Neuronal stem cell (in vitro differentiated cells): ENCODE measurements around the gene SMARCD2.
"Not testable (repeated sequence)": the region's sequence is repeated elsewhere in the genome, so short reads cannot be mapped to it uniquely, and the experiment has no call there.

Experiments
- DNase-seq: peaks from one replicate; pipeline ENCODE4 v3.0.0-alpha.2; 2013; ENCODE audit warnings: low spot score
- H2AFZ ChIP-seq: one replicate; pipeline ENCODE4 v1.6.1; 2013; ENCODE audit warnings: mild to moderate bottlenecking, low read length, inconsistent platforms
- H2AK5ac ChIP-seq: 2 replicates; pipeline ENCODE4 v1.6.1; 2013; ENCODE audit warnings: low read depth, mild to moderate bottlenecking, inconsistent platforms, low read length, moderate library complexity, mixed read lengths
- H2BK120ac ChIP-seq: 2 replicates; pipeline ENCODE4 v1.6.1; 2013; ENCODE audit warnings: low read depth, mild to moderate bottlenecking, inconsistent platforms, low read length, moderate library complexity, mixed read lengths
- H2BK12ac ChIP-seq: one replicate; pipeline ENCODE4 v1.6.1; 2013; ENCODE audit warnings: low read length, inconsistent platforms
- H2BK15ac ChIP-seq: 2 replicates; pipeline ENCODE4 v1.6.1; 2013; ENCODE audit warnings: mild to moderate bottlenecking, low read length, inconsistent platforms, mixed read lengths
- H2BK5ac ChIP-seq: one replicate; pipeline ENCODE4 v1.6.1; 2013; ENCODE audit warnings: inconsistent platforms, mild to moderate bottlenecking, low read length, moderate library complexity
- H3K14ac ChIP-seq: one replicate; pipeline ENCODE4 v1.6.1; 2013; ENCODE audit warnings: low read length, inconsistent platforms
- H3K18ac ChIP-seq: 2 replicates; pipeline ENCODE4 v1.6.1; 2013; ENCODE audit warnings: low read length, inconsistent platforms
- H3K23ac ChIP-seq: 2 replicates; pipeline ENCODE4 v1.6.1; 2013; ENCODE audit warnings: low read depth, mild to moderate bottlenecking, mixed read lengths, low read length, inconsistent platforms; ENCODE audit not compliant: poor library complexity
- H3K27ac ChIP-seq: replicated peaks from 3 replicates; pipeline ENCODE4 v1.5.1; 2013; ENCODE audit warnings: low read length, inconsistent platforms
- H3K27me3 ChIP-seq, 3 experiments: 2 replicates each; pipeline ENCODE4 v1.6.1; 2013; ENCODE audit warnings: low read length in 3 of 3, mild to moderate bottlenecking in 2 of 3, inconsistent platforms in 1 of 3, low read depth in 1 of 3, mixed read lengths in 1 of 3, moderate library complexity in 1 of 3; ENCODE audit not compliant: control insufficient read depth in 3 of 3, insufficient read depth in 3 of 3
- H3K36me3 ChIP-seq, 2 donors: replicated peaks in 1 of 2; 2 replicates each; pipeline ENCODE4 v1.6.1; 2013; ENCODE audit warnings: low read length in 2 of 2; ENCODE audit not compliant: control insufficient read depth in 2 of 2, insufficient read depth in 2 of 2
- H3K4ac ChIP-seq: 2 replicates; pipeline ENCODE4 v1.6.1; 2013; ENCODE audit warnings: inconsistent platforms, mild to moderate bottlenecking, low read length, moderate library complexity
- H3K4me1 ChIP-seq, 2 donors: 1 replicate in 1 of 2; 2 replicates in 1 of 2; pipeline ENCODE4 v1.6.1; 2013; ENCODE audit warnings: low read length in 2 of 2, low read depth in 1 of 2; ENCODE audit not compliant: control insufficient read depth in 2 of 2, insufficient read depth in 1 of 2
- H3K4me2 ChIP-seq: one replicate; pipeline ENCODE4 v1.6.1; 2013; ENCODE audit warnings: mild to moderate bottlenecking, low read length, inconsistent platforms; ENCODE audit not compliant: insufficient read depth, poor library complexity, severe bottlenecking
- H3K4me3 ChIP-seq, 2 donors: 2 replicates each; pipeline ENCODE4 v1.5.1; 2013; ENCODE audit warnings: low read length in 2 of 2, mild to moderate bottlenecking in 2 of 2, inconsistent platforms in 1 of 2, moderate library complexity in 1 of 2
- H3K79me1 ChIP-seq: one replicate; pipeline ENCODE4 v1.6.1; 2013; ENCODE audit warnings: low read depth, mild to moderate bottlenecking, inconsistent platforms, low read length, moderate library complexity
- H3K9ac ChIP-seq: one replicate; pipeline ENCODE4 v1.6.1; 2013; ENCODE audit warnings: mild to moderate bottlenecking, low read depth, low read length, inconsistent platforms; ENCODE audit not compliant: poor library complexity
- H3K9me3 ChIP-seq, 2 donors: replicated peaks in 1 of 2; 2 replicates each; pipeline versions ENCODE3 to v1.6.1; 2013; ENCODE audit warnings: low read length in 2 of 2, mild to moderate bottlenecking in 2 of 2, inconsistent platforms in 1 of 2, low read depth in 1 of 2, mixed read lengths in 1 of 2, moderate library complexity in 1 of 2; ENCODE audit not compliant: control insufficient read depth in 2 of 2, insufficient read depth in 1 of 2
- H4K8ac ChIP-seq: one replicate; pipeline ENCODE4 v1.6.1; 2013; ENCODE audit warnings: low read depth, mild to moderate bottlenecking, inconsistent platforms, low read length, moderate library complexity
- H4K91ac ChIP-seq: one replicate; pipeline ENCODE4 v1.6.1; 2013; ENCODE audit warnings: low read length, low read depth, mild to moderate bottlenecking, inconsistent platforms; ENCODE audit not compliant: poor library complexity
- WGBS, 2 donors: extraction: QIAGEN DNeasy Blood & Tissue Kit; methylation state at CpG; one replicate each; pipeline ENCODE4 v1.1.7; 2013; ENCODE audit warnings: missing lambda C conversion rate in 2 of 2, mixed read lengths in 1 of 2; ENCODE audit not compliant: insufficient read length in 2 of 2, insufficient replicate concordance in 1 of 2; ENCODE audit errors: extremely low coverage in 2 of 2; 5-methylcytosine and 5-hydroxymethylcytosine counted together

Gene SMARCD2

DNA sequence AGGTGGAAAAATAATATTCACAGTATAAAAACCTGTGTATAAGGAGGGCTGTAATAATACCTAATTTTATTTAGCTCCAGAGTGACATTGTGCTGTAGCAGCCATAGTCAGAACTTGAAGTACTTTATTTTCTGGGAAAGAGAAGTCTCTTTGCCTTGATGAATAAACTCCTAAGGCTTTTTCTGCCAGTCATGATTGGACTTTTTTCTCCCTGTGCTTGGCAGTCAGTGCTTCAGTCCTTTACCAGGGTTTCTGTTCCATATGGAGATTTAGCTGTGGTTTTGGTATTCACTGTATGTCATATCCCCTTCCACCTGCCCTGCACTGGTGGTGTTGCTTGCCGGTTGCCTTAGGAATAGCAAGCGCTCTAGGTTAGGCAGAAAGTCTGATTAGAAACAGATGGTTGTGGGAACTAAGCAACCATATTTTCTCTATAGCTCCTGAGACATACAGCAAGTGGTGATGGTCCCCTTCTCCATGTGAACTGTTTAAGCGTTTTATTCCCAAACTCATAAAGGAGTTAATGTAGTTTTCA lies 43.8 kb downstream of the SMARCD2 start:
- H3K4me3 ChIP-seq, result no peak overlapping the region

GRCh38 chr17:63796375-63796774 lies 46.1 kb downstream of the SMARCD2 start:
- H3K36me3 ChIP-seq, result peaks cover 34 to 99% of the 10 kb centered on the region in 2 donors

More for the DNA sequence above, 43.8 kb downstream of the SMARCD2 start:
- no peak overlapping the region for H2BK12ac ChIP-seq
- no peak overlapping the region for H2BK15ac ChIP-seq
- no peak overlapping the region for H2AK5ac ChIP-seq
- H3K4ac ChIP-seq, result no peak overlapping the region
- no peak overlapping the region for H3K23ac ChIP-seq
- DNase-seq, result no peak
- no peak overlapping the region for H3K18ac ChIP-seq
- H3K14ac ChIP-seq, result no peak overlapping the region
- H3K4me2 ChIP-seq, result no peak overlapping the region
- no CpG with 5 or more reads among the region's 3 CpGs for WGBS, 2 donors
- no peaks in the 10 kb centered on the region for H3K79me1 ChIP-seq
- H3K27ac ChIP-seq, result no peak overlapping the region
- no peaks in the 10 kb centered on the region for H3K4me1 ChIP-seq
- H2AFZ ChIP-seq, result no peak overlapping the region
- peaks cover 33 to 100% of the 10 kb centered on the region in 2 donors for H3K36me3 ChIP-seq
- H2BK5ac ChIP-seq, result no peak overlapping the region
- H4K91ac ChIP-seq, result no peak overlapping the region
- H3K9me3 ChIP-seq, result no peaks in the 10 kb centered on the region
- H2BK120ac ChIP-seq, result no peak overlapping the region
- no peak overlapping the region for H4K8ac ChIP-seq
- H3K9ac ChIP-seq, result no peak overlapping the region
- H3K27me3 ChIP-seq, result no peaks in the 10 kb centered on the region

DNA sequence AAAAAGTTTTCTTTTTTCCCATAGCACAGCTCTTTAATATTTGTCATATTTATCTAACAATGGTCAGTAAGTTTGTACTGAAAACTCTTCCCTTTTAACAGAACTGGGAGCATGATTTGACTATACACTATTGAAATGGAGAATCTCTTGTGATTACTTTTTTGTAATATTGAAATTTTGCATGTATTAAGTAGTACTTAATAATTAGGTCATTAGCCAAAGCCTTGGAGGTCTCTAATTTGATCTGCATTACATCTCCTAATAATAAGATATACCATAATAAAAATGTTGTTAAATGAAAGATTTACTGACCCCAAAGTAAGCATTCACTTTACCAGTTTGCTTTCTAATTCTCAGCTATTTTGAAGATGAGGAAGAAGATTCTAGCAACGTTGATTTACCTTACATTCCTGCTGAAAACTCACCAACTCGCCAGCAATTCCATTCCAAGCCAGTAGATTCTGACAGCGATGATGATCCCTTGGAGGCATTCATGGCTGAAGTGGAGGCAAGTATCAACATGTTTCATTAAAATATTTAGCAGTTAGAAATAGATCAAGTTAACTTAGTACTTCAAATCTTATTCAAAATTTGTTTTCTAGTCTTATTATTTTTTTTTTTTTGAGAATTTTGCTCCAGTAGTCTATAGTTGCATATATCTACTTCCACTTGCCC lies 50.3 kb downstream of the SMARCD2 start:
- H2BK15ac ChIP-seq, result no peak overlapping the region
- H3K9ac ChIP-seq, result no peak overlapping the region
- no peak overlapping the region for H2AFZ ChIP-seq
- no peak overlapping the region for H3K27ac ChIP-seq
- H2BK5ac ChIP-seq, result no peak overlapping the region
- no peak overlapping the region for H3K23ac ChIP-seq
- no peaks in the 10 kb centered on the region for H3K4me1 ChIP-seq
- H3K27me3 ChIP-seq, result no peaks in the 10 kb centered on the region
- H3K18ac ChIP-seq, result no peak overlapping the region
- no peak for DNase-seq
- no peak overlapping the region for H2BK120ac ChIP-seq
- H3K9me3 ChIP-seq, result no peaks in the 10 kb centered on the region
- peaks cover 2% of the 10 kb centered on the region for H3K79me1 ChIP-seq
- no peak overlapping the region for H3K4me2 ChIP-seq
- no peak overlapping the region for H3K14ac ChIP-seq
- no peak overlapping the region for H3K4ac ChIP-seq
- WGBS, 2 donors, result no CpG with 5 or more reads among the region's 3 CpGs
- H2BK12ac ChIP-seq, result no peak overlapping the region
- peaks cover 28 to 99% of the 10 kb centered on the region in 2 donors for H3K36me3 ChIP-seq
- H4K8ac ChIP-seq, result no peak overlapping the region
- H4K91ac ChIP-seq, result no peak overlapping the region
- H2AK5ac ChIP-seq, result no peak overlapping the region
- no peak overlapping the region for H3K4me3 ChIP-seq

More at GRCh38 chr17:63796375-63796774, 46.1 kb downstream of the SMARCD2 start:
- H3K23ac ChIP-seq, H2BK15ac ChIP-seq, H2AFZ ChIP-seq, H3K9ac ChIP-seq, H3K27ac ChIP-seq, H4K91ac ChIP-seq, H3K4ac ChIP-seq, H3K9me3 ChIP-seq, H3K18ac ChIP-seq, H3K4me2 ChIP-seq, H3K4me3 ChIP-seq, DNase-seq, H2AK5ac ChIP-seq, H3K14ac ChIP-seq, H4K8ac ChIP-seq, H3K79me1 ChIP-seq, H3K27me3 ChIP-seq, H2BK5ac ChIP-seq, H2BK120ac ChIP-seq, H3K4me1 ChIP-seq, H2BK12ac ChIP-seq: not testable (repeated sequence)
- no CpG with 5 or more reads among the region's 10 CpGs for WGBS, 2 donors

DNA sequence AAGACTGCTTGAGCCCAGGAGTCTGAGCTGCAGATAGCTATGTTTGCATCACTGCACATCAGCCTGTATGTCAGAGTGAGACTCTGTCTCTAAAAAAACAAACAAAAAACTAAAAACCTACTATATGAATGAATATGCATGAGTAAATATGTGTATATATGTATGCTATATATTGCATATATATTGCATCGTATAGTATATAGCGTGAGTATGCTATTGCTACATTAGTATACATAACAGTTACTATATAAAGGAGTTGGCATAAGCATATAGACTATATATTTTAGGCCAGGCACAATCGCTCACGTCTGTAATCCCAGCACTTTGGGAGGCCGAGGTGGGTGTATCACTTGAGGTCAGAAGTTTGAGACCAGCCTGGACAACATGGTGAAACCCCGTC lies 52.4 kb downstream of the SMARCD2 start:
- peaks cover 2% of the 10 kb centered on the region for H3K79me1 ChIP-seq
- H3K36me3 ChIP-seq, result peaks cover 26 to 99% of the 10 kb centered on the region in 2 donors
- no peaks in the 10 kb centered on the region for H3K9me3 ChIP-seq
- no peak overlapping the region for H2AK5ac ChIP-seq
- H2BK15ac ChIP-seq, result no peak overlapping the region
- no peak overlapping the region for H3K9ac ChIP-seq
- H3K18ac ChIP-seq, result no peak overlapping the region
- no peaks in the 10 kb centered on the region for H3K27me3 ChIP-seq
- H2BK12ac ChIP-seq, result no peak overlapping the region
- H4K91ac ChIP-seq, result no peak overlapping the region
- no peak overlapping the region for H3K27ac ChIP-seq
- no peak overlapping the region for H2BK120ac ChIP-seq
- WGBS, 2 donors, result no CpG with 5 or more reads among the region's 6 CpGs
- H3K14ac ChIP-seq, result no peak overlapping the region
- no peak overlapping the region for H3K4me2 ChIP-seq
- no peak overlapping the region for H2AFZ ChIP-seq
- no peak overlapping the region for H3K23ac ChIP-seq
- no peak overlapping the region for H2BK5ac ChIP-seq
- no peak overlapping the region for H3K4me3 ChIP-seq
- DNase-seq, result no peak
- no peak overlapping the region for H3K4ac ChIP-seq
- no peaks in the 10 kb centered on the region for H3K4me1 ChIP-seq
- H4K8ac ChIP-seq, result no peak overlapping the region
